Dedifferentiated amniotic fluid mesenchymal stem cell (primary cell): ENCODE measurements around the gene SIGLEC8.
"Not testable (repeated sequence)": the region's sequence is repeated elsewhere in the genome, so short reads cannot be mapped to it uniquely, and the experiment has no call there.

ENCODE experiments used
- DNase-seq: peaks from one replicate; pipeline ENCODE4 v3.0.0-alpha.2; 2016; ENCODE audit errors: extremely low spot score

The SIGLEC8 gene

GRCh38 chr19:51447510-51447909 is 10.7 kb downstream of the SIGLEC8 start:
- DNase-seq, result not testable (repeated sequence)

GRCh38 chr19:51441410-51442390 is 16.6 kb downstream of the SIGLEC8 start:
- DNase-seq, result no peak

GRCh38 chr19:51440846-51441409 is 17.3 kb downstream of the SIGLEC8 start:
- DNase-seq, result no peak

- DNase-seq, result no peak
These were observed 18.2 kb downstream of the SIGLEC8 start for GRCh38 chr19:51440052-51440451.

GRCh38 chr19:51439021-51439465 is 19.2 kb downstream of the SIGLEC8 start:
- no peak for DNase-seq

GRCh38 chr19:51434456-51434855 is 23.8 kb downstream of the SIGLEC8 start:
- DNase-seq, result no peak

- no peak for DNase-seq
These were observed 25.2 kb downstream of the SIGLEC8 start for GRCh38 chr19:51433043-51433442.

- no peak for DNase-seq
These were observed 27.1 kb downstream of the SIGLEC8 start for GRCh38 chr19:51431124-51431523.

- DNase-seq, result no peak
These were observed 28.0 kb downstream of the SIGLEC8 start for GRCh38 chr19:51430221-51430620.

- no peak for DNase-seq
These were observed 31.1 kb downstream of the SIGLEC8 start for GRCh38 chr19:51427201-51427600.

- peak; percentile 37 for DNase-seq
These were observed 36.2 kb downstream of the SIGLEC8 start for GRCh38 chr19:51422053-51422448.

- no peak for DNase-seq
These were observed 36.8 kb downstream of the SIGLEC8 start for GRCh38 chr19:51421229-51422052.

GRCh38 chr19:51420511-51420910 is 37.7 kb downstream of the SIGLEC8 start:
- not testable (repeated sequence) for DNase-seq

- DNase-seq, result no peak
These were observed 39.5 kb downstream of the SIGLEC8 start for GRCh38 chr19:51418707-51419106.

GRCh38 chr19:51417810-51418157 is 40.5 kb downstream of the SIGLEC8 start:
- DNase-seq, result no peak

- no peak for DNase-seq
These were observed 41.0 kb downstream of the SIGLEC8 start, which contains the start of gene SIGLEC10 for GRCh38 chr19:51417107-51417809. TSS of gene SIGLEC10 (minus strand) at chr19:51417642. CDS start at chr19:51417581, 61 bp downstream.

GRCh38 chr19:51416422-51416821 is 41.8 kb downstream of the SIGLEC8 start:
- DNase-seq, result not testable (repeated sequence)

- no peak for DNase-seq
These were observed 43.1 kb downstream of the SIGLEC8 start for GRCh38 chr19:51415187-51415586.

GRCh38 chr19:51410950-51411748 is 47.1 kb downstream of the SIGLEC8 start:
- DNase-seq, result no peak

- no peak for DNase-seq
These were observed 50.6 kb downstream of the SIGLEC8 start for GRCh38 chr19:51407511-51408131.
